Progenitor cell of endocrine pancreas (in vitro differentiated cells): Measurements from ENCODE around the gene TIMM8B. TPM values are rescaled to one million over a fixed set of nuclear protein-coding genes. Genes with fewer than 3 reads are reported as not detected.

Experiments
- DNase-seq: peaks from one replicate; pipeline ENCODE4 v3.0.0; 2021; ENCODE audit warnings: low spot score; ENCODE audit not compliant: unreplicated experiment
- H3K27ac Mint-ChIP-seq: 2 replicates; pipeline ENCODE4 v1.8.0; 2021; ENCODE audit warnings: mild to moderate bottlenecking, moderate library complexity, mixed read lengths
- H3K27me3 Mint-ChIP-seq: 2 replicates; pipeline ENCODE4 v1.8.0; 2021; ENCODE audit warnings: mixed read lengths
- H3K36me3 Mint-ChIP-seq: 2 replicates; pipeline ENCODE4 v1.8.0; 2022; ENCODE audit warnings: mixed read lengths; ENCODE audit not compliant: insufficient read depth
- H3K4me1 Mint-ChIP-seq: 2 replicates; pipeline ENCODE4 v1.8.0; 2021; ENCODE audit warnings: low read depth, mixed read lengths
- H3K4me3 Mint-ChIP-seq: 2 replicates; pipeline ENCODE4 v1.8.0; 2021; ENCODE audit warnings: low read depth, mild to moderate bottlenecking, moderate library complexity, mixed read lengths
- H3K9me3 Mint-ChIP-seq: 2 replicates; pipeline ENCODE4 v1.8.0; 2021; ENCODE audit warnings: low read depth, mixed read lengths
- CTCF ChIP-seq: fragments of 200-600 bp; sonication (generic); IDR thresholded peaks from one replicate; pipeline ENCODE4 v1.5.0; 2021; ENCODE audit warnings: antibody characterized with exemption, mild to moderate bottlenecking; ENCODE audit not compliant: unreplicated experiment
- total RNA-seq: library from RNA; stranded (reverse); gene quantifications from 2 replicates; pipeline ENCODE4 v1.2.1, GENCODE V29; 2021

Gene TIMM8B
- total RNA-seq, 1 donor from 2014 or later, result 71.2 TPM

GRCh38 chr11:112073941-112074811 lies 12.4 kb downstream of the TIMM8B start, which contains the start of the genes NKAPD1 and PIH1D2:
Gene NKAPD1 (plus strand): TSS chr11:112074299. CDS start chr11:112075575, 1,276 bp downstream.
Gene PIH1D2 (minus strand): TSS chr11:112074017. CDS start chr11:112073174, 843 bp downstream.
- H3K4me1 Mint-ChIP-seq, result peaks cover 19% of the 10 kb centered on the region
- peak; percentile 47 for DNase-seq
- no peaks in the 10 kb centered on the region for H3K9me3 Mint-ChIP-seq
- peak within 1 kb of the TSS; percentile 94 for H3K4me3 Mint-ChIP-seq
- H3K27ac Mint-ChIP-seq, result peak within 1 kb of the TSS; percentile 99
- no peak for TF ChIP-seq CTCF
- no peaks in the 10 kb centered on the region for H3K27me3 Mint-ChIP-seq
- H3K36me3 Mint-ChIP-seq, result peaks cover 5% of the 10 kb centered on the region

- Mint-ChIP-seq H3K36me3 (peaks cover 9% of the 10 kb centered on the region), H3K27ac (no peak overlapping the region)
Measured at GRCh38 chr11:112062923-112063322, 23.6 kb downstream of the TIMM8B start.

GRCh38 chr11:112058103-112058502 lies 28.5 kb downstream of the TIMM8B start:
- no peak for DNase-seq
- Mint-ChIP-seq H3K36me3 (peaks cover 20% of the 10 kb centered on the region), H3K9me3 (no peaks in the 10 kb centered on the region), H3K27ac (no peak overlapping the region), H3K27me3 (no peaks in the 10 kb centered on the region), H3K4me3 (no peak overlapping the region), H3K4me1 (no peaks in the 10 kb centered on the region)
- TF ChIP-seq CTCF, result no peak

More at GRCh38 chr11:112062923-112063322, 23.6 kb downstream of the TIMM8B start:
- TF ChIP-seq CTCF, result no peak
- no peaks in the 10 kb centered on the region for H3K27me3 Mint-ChIP-seq
- H3K9me3 Mint-ChIP-seq, result no peaks in the 10 kb centered on the region
- DNase-seq, result no peak
- no peak overlapping the region for H3K4me3 Mint-ChIP-seq
- H3K4me1 Mint-ChIP-seq, result no peaks in the 10 kb centered on the region

GRCh38 chr11:112057170-112057569 lies 29.4 kb downstream of the TIMM8B start:
- no peak for TF ChIP-seq CTCF
- Mint-ChIP-seq H3K27me3 (no peaks in the 10 kb centered on the region), H3K4me1 (no peaks in the 10 kb centered on the region), H3K36me3 (peaks cover 15% of the 10 kb centered on the region), H3K4me3 (no peak overlapping the region), H3K27ac (no peak overlapping the region), H3K9me3 (no peaks in the 10 kb centered on the region)
- DNase-seq, result no peak

- peak overlapping the region; percentile 52 for H3K27ac Mint-ChIP-seq
- H3K9me3 Mint-ChIP-seq, result peaks cover 6% of the 10 kb centered on the region
- peaks cover 50% of the 10 kb centered on the region for H3K36me3 Mint-ChIP-seq
- H3K27me3 Mint-ChIP-seq, result no peaks in the 10 kb centered on the region
- TF ChIP-seq CTCF, result no peak
- H3K4me3 Mint-ChIP-seq, result no peak overlapping the region
- no peak for DNase-seq
- H3K4me1 Mint-ChIP-seq, result no peaks in the 10 kb centered on the region
Measured at GRCh38 chr11:112051768-112052167, 34.8 kb downstream of the TIMM8B start.
